ENCODE results near the gene TEAD1.

TEAD1 gene

DNA sequence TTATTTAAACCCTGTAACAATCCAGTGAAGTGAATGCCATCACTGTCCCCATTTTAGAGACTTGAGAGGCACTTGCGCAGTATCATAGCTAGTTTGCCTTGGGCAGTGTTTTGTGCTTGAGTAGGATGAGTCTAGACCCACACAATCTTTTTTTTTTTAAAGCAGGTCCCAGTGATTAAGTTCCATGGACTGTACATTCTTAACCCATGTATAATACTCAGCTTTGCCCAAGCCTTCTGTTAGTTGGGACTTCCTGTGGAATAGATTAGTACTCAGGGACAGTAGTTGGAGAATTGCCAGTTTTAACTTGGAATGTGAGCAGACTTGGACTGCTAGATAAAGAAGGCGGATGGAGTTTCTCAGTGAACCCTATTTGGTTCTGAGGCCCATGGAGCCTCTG is 226.3 kb downstream of the TEAD1 start:
- DNase-seq (ENCODE audit: low spot score) = peak; percentile 98

DNA sequence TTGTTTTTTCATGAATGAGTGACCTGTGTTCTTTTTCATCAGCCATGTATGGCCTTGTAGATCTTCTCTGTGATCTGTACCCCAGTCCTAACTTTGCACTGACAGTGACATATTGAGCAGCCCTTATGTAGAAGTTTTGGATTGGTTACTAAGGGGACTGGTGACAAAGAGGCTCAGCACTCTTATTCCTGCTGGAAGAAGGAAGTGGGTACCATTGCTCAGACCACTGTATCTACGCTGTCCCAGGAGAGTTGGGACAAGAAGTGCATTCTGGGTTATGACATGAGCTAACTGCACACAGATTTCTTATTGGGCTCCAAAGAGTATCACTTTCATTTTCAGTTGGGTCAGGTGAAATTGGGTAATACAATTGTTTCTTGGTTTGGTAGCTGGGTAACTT is 227.1 kb downstream of the TEAD1 start:
- peak; percentile 57 for DNase-seq (ENCODE audit: low spot score)

DNA sequence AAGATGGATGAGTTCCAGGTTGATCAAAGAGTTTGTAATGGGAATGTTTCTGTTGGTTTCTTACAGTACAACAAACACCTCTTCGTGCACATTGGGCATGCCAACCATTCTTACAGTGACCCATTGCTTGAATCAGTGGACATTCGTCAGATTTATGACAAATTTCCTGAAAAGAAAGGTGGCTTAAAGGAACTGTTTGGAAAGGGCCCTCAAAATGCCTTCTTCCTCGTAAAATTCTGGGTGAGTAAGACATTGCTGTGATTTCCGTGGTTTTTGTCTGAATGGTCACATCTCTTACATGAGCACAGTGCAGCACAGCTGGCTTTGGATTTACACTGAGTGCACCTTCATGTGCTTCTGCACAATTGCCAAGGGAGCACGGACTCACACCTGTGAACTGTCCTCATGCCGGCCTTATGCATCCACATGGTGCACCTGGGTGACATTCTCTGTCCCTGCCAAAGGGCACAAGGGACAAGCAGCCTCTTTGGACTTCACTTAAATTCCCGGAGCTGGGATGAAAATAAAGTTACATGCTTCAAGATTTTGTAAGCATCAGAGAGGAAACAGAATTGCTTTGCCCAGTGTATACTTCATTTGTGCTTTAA is 227.8 kb downstream of the TEAD1 start:
- DNase-seq (ENCODE audit: low spot score) = peak; percentile 70

DNA sequence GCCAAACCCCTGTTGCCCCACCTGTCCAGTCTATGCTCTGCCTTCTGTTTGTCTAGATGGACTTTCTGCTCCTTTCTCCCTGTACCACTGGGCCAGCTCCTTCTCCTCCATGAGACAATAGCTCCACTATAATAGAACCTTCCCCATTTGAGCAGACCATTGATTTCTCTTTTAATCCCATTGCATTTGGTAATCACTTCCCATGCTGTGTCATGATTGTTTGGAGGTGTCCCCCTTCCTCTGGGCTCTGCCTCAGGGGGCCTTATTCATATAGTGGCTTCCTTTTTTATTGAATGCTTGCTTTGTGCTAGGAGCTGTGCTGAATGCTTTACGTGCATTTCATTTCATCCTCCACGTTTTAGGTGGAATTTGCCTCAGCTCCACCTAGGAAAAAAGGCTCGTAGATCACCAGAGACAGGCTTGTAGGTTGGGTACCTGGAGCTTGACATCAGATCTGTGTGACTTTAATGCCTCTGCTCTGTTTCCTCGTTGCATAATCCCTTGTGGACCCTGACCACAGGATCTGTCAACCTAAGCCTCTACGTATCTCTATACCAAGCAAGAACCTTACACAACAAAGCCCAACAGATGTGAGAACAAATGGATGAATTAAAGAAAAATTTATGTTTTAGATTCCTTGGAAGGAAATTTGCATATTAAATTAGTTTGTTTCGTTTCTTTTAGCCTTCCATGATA is 228.7 kb downstream of the TEAD1 start:
- no peak for DNase-seq (ENCODE audit: low spot score)

- no peak for DNase-seq (ENCODE audit: low spot score)
These were observed 231.2 kb downstream of the TEAD1 start for GRCh38 chr11:12905435-12905834.

GRCh38 chr11:12906501-12906900 is 232.3 kb downstream of the TEAD1 start:
- no peak for DNase-seq (ENCODE audit: low spot score)

DNA sequence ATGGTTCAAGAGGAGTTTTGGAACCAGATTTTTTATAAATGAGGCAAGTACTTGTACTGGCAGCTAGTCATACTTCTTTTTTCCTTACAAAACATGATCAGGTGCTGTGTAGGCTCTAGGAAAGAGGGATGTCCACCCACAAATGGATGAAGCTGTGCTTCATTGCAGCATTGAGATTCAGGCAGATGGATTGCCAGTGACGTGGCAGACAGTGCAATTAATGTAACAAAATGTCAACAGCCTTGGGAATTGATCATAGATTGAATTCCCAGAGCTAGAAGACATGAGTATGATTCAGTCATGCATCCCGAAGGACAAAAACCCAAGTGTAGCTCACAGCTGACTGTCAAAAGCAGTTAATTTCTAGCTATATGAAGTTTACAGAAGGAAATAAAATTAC is 235.7 kb downstream of the TEAD1 start:
- no peak for DNase-seq (ENCODE audit: low spot score)

DNA sequence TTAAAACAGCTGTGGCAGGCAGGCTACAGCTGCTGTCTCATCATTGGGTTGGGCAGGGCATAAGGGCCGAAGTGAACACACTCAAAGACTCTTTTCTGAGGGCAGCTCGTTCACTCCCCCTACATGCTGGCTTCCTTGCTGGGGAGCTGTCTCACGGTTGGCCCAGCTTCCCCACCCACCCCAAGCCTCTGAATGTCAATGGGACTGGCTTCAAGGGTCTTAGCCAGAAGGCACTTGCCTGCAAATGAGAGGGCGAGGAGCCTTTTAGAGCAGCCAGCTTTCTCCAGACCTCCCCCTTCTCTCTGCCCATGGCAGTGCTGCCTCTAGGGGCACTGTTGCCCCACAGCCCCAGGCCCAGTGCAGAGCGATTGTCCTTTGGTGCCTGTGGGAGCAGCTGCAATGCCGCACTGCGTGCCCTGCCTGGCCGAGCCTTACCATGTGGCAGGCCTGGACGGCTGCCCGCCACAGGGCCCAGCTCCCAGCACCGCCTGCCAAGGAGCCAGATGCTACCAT is 240.2 kb downstream of the TEAD1 start:
- DNase-seq (ENCODE audit: low spot score) = peak; percentile 33

DNA sequence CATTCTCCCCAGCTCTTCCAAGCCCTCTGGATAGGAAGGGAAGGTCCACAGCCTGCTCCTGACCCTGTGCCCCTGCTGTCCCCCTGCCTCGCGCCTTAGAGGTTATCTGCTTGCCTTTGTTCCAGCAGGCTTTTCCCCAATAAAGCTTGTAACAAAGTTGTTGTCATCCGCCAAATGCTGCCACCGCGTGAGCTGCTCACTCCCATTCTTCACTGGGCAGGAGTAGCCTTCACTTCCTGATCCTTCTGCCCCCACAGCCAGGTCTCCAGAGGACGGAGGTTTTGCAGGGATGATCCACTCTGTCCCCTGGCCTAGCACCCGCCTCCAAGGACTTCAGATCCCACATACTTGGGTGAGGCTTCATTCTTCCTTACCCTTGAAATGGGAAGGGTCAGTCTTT is 240.9 kb downstream of the TEAD1 start:
- DNase-seq (ENCODE audit: low spot score) = no peak

DNA sequence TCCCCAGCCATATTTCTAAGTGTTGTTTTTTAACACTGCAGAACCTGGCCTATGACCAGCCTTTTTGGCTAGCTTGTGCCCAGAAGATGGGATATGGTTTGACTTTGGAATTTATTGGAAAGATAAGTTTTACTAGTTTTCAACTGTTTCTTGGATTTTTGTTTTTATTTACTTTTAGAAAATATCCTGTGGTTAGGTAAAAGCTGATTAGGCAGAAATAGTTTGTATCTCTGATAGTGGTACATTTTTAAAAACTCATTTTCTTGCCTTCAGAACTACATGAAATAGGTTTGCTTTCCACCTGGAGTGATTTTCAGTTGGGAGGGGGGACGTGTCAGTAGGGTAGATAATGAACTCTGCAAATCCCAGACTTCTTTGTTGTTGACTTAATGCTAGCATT is 243.6 kb downstream of the TEAD1 start:
- no peak for DNase-seq (ENCODE audit: low spot score)

DNA sequence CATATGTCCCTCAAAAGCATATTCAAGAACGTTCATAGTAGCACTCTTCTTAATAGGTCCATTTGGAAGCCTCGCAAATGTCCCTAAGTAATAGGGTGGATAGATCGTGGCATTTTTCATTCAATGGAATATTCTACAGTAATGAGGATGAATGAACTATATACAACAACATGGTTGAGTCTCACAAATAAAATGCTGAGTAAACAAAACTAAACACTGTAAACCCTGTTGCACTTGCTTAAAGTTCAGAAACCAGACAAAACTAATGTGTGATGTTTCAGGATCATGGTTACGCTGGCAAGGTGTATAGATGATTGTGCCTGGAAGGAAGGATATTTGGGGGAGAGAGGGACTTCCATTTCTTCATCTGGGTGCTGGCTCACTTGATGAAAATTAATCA is 244.4 kb downstream of the TEAD1 start:
- no peak for DNase-seq (ENCODE audit: low spot score)

DNA sequence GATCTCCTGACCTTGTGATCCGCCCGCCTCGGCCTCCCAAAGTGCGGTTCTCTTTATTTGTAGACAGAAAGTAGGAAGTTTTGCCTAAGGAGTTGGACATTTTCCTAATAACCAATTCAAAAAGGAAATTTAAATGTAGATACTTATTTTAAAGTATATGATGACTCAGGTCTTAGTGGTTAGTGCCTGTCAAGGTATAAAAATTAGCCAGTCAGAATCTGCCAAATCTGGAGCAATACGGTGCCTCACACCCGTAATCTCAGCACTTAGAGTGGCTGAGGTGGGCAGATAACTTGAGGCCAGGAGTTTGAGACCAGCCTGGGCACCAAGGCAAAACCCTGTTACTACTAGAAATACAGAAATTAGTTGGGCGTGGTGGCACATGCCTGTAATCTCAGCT is 248.2 kb downstream of the TEAD1 start:
- no peak for DNase-seq (ENCODE audit: low spot score)

DNA sequence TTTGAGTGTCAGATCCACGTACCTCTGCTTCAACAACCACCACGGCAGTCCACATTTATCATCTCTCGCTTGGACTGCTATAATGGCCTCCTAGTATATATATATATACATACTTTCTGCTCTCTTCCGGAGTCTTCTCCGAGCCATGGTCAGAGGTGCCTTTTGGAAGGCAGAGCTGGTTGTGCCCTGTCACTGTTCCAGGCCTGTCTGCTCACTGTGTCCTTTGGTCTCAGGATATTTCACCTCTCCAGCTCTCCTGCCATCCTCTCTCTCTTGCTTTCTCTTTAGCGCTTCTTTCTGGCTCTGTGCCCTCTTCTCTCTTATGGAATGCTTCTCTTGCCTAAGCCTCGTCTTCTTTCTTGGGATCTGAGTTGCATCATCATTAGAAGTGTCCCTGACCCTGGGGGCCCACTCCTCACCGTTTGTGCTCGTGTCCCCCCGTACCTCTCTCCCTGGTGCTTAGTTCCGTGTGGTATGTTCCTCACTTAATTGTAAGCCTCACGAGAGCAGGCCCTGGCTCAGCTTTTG is 248.8 kb downstream of the TEAD1 start:
- no peak for DNase-seq (ENCODE audit: low spot score)

- DNase-seq (ENCODE audit: low spot score) = no peak
These were observed 250.4 kb downstream of the TEAD1 start for GRCh38 chr11:12924650-12925049.

DNA sequence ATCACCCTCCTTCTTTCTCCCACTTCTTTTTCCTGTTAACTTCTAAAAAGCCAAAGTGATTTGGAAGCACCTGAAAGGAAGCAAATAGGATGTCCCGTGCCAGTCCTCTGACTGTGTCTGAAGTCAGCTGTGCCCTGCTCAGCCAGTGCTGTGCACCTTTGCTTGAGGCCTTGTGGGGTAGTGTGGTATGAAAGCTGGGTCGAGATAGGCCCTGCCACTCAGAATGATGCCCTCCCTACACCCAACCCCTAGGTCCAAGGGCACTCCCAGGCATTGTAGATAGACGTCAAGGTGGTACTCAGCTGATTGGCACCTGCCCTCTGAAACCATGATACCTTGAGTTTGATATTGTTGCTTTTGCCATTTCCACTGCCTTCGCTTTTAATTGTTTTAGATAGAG is 251.3 kb downstream of the TEAD1 start:
- no peak for DNase-seq (ENCODE audit: low spot score)

DNA sequence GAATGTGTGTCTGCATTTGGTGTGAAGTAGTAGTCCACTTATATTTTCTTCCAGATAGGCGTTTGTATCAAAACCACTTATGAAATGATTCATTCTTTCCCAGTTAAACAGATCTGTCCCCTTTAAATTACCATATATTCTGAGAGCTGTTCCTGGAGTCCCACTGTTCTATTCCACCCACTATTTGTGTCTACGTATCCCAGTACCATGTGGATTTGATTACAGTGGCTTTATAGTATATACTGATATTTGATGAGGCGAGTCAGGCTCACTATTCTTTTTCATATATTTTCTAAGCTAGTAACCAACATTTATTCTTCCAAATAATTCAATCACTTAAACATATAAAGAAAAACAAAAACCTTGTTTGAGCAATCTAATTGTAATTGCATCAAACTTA is 253.0 kb downstream of the TEAD1 start:
- DNase-seq (ENCODE audit: low spot score) = no peak

DNA sequence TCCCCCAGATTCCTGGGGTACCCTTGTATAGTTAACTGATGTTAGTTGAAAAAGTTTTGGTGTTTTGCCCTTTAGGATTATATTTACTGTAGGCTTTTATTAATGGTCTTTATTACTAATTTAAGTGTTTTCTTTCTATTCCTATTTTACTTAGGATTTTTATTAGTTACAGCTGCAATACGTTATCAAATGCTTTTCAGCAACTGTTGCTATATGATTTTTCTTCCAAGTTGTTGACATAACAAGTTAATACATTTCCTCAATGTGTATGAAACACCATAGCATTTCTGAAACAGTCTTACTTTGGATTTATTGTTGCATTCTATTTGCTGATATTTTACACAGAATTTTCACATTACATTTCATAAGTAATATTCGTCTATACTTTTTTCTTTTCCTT is 253.7 kb downstream of the TEAD1 start:
- DNase-seq (ENCODE audit: low spot score) = no peak

DNA sequence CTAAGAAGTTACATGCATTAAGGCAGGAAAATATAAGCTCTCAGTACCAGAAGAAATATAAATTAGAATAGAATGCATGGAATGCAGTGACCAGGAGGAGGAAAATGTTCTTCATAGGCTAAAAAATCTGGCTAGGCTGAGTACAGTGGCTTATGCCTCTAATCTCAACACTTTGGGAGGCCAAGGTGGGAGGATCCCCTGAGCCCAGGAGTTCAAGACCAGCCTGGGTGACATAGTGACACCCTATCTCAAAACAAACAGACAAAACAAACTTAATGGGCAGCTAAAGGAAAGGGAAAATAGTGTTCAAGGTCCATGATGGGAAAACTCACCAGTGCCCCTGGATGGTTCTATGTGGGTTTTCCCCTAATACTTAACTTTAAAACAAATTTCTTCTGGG is 256.6 kb downstream of the TEAD1 start:
- DNase-seq (ENCODE audit: low spot score) = no peak

DNA sequence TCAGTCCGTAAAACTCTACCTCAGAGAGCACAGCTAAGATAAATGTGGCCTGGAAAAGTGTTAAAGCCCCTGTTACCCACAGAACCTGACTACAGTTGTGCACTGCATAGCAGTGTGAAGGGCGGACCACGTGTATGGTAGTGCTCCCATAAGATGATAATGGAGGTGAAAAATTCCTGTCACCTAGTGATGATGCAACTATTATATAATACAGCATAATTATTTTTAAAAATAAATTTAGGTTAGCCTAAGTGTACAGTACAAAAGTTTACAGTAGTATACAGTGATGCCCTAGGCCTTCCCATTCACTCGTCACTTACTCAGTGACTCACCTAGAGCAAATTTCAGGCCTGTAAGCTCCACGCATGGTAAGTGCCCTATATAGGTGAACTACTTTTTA is 258.3 kb downstream of the TEAD1 start:
- no peak for DNase-seq (ENCODE audit: low spot score)

DNA sequence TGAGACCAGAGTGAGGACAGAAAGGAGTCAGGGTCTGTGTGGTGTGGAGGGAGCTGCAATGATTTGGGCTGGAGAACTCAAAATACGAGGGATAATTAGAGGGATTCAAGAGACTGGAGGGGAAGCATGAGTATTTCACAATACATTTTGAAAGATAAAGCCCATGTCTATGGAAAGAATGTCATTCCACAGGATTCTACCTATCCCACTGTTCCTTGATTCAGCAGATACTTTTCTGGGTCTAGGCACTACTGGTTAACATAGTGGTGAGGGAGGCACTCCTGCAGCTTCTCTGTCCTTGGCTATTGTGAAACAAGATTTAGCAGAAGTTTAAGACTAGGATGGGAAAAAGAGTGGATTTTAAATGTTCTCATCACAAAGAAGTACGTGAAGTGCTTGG is 262.0 kb downstream of the TEAD1 start:
- no peak for DNase-seq (ENCODE audit: low spot score)

GRCh38 chr11:12938590-12939247 is 264.5 kb downstream of the TEAD1 start:
- DNase-seq (ENCODE audit: low spot score) = no peak

- no peak for DNase-seq (ENCODE audit: low spot score)
These were observed 267.4 kb downstream of the TEAD1 start for GRCh38 chr11:12941671-12942070.

DNA sequence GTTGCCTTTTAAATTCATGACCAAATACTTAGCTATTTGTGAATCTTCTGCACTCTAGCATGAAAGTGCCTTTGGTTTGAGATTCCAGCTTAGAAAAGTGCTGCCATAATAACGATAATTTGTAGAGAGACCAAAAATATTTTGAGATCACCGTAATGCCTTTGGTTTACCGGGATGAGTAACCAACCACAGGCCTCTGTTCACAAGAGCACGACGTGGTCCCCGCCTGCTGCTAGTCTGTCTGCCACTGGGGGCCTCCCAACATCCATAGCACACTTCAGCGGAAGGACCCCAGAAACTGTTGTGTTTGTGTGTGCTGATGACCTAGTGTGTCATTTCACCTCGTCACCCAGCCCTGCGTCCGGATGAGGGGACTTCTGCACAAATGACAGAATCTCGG is 267.9 kb downstream of the TEAD1 start:
- peak; percentile 31 for DNase-seq (ENCODE audit: low spot score)

All from kidney tubule cell (primary cell).